HCT116 (cell line): ENCODE measurements around the gene UMAD1. TPM values are rescaled to one million over a fixed set of nuclear protein-coding genes. Genes with fewer than 3 reads are reported as not detected.

Experiments
- ATAC-seq: fragments of 200-7000 bp; cut with Tn5 transposase; 2 replicates; pipeline ENCODE4 v1.9.1; 2020; ENCODE audit warnings: mild to moderate bottlenecking, moderate library complexity
- BruUV-seq: library from RNA; stranded (reverse); fragments of 400-500 nt; replicated peaks from 2 replicates; lab custom pipeline; 2021; lab: Mats Ljungman, UMichigan
- CTCF ChIA-PET: fragments of 300-600 bp; sonication (Branson Sonifier 250); formaldehyde crosslinking; loops from one replicate; lab custom pipeline; 2021; ENCODE audit warnings: antibody characterized with exemption; lab: Charles Lee
- POLR2A ChIA-PET: fragments of 300-600, 350-600 bp; sonication (Branson Sonifier 250); formaldehyde crosslinking; loops from one replicate; lab custom pipeline; 2021; ENCODE audit warnings: antibody characterized with exemption; lab: Charles Lee
- RAD21 ChIA-PET, 2 experiments: fragments of 300-600 bp; sonication (Branson Sonifier 250); formaldehyde crosslinking; loops; one replicate each; lab custom pipeline; 2023; ENCODE audit warnings: low total read pairs in 2 of 2; ENCODE audit not compliant: uncharacterized antibody in 2 of 2, unreplicated experiment in 2 of 2, low non-redundant PET in 1 of 2; lab: Charles Lee
- DNase-seq: peaks from one replicate; pipeline ENCODE4 v3.0.0-alpha.2; 2010; ENCODE audit warnings: low read depth, low spot score
- H2AFZ ChIP-seq: fragments of 200-600 bp; shearing (Covaris generic), sonication (generic); 2 replicates; pipeline ENCODE4 v1.6.1; 2017; ENCODE audit warnings: low read depth, mixed run types, mixed read lengths, antibody characterized with exemption, low read length; ENCODE audit not compliant: poor library complexity, severe bottlenecking
- H3K27ac ChIP-seq: 2 replicates; pipeline ENCODE4 v1.5.1; 2012; ENCODE audit warnings: low read depth, low read length
- H3K27me3 ChIP-seq: fragments of 200-600 bp; sonication (generic); 2 replicates; pipeline ENCODE4 v1.6.1; 2016; ENCODE audit warnings: mixed run types, low read length, mixed read lengths; ENCODE audit not compliant: insufficient read depth
- H3K36me3 ChIP-seq, 2 experiments: fragments of 200-500 bp in 1 of 2; fragments of 200-600 bp in 1 of 2; sonication (Bioruptor generic) in 1 of 2; sonication (generic) in 1 of 2; 2 replicates each; pipeline versions ENCODE4 v1.5.1 to v1.6.1; 2014 to 2016; ENCODE audit warnings: low read length in 2 of 2, inconsistent platforms in 1 of 2, mixed read lengths in 1 of 2, mixed run types in 1 of 2; ENCODE audit not compliant: insufficient read depth in 2 of 2, control insufficient read depth in 1 of 2
- H3K4me1 ChIP-seq, 2 experiments: fragments of 200-600 bp in 1 of 2; sonication (generic) in 1 of 2; 2 replicates each; pipeline versions ENCODE4 v1.5.1 to v1.6.1; 2012 to 2017; ENCODE audit warnings: low read length in 2 of 2, inconsistent platforms in 1 of 2, mild to moderate bottlenecking in 1 of 2, mixed read lengths in 1 of 2, mixed run types in 1 of 2, moderate library complexity in 1 of 2; ENCODE audit not compliant: insufficient read depth in 2 of 2, control insufficient read depth in 1 of 2
- H3K4me2 ChIP-seq: fragments of 200-600 bp; sonication (generic); 2 replicates; pipeline ENCODE4 v1.6.1; 2017; ENCODE audit warnings: mixed run types, low read length, mixed read lengths
- H3K4me3 ChIP-seq, 2 experiments: fragments of 200-600 bp in 1 of 2; sonication (generic) in 1 of 2; replicated peaks in 1 of 2; 2 replicates each; pipeline ENCODE4 v1.5.1; 2011 to 2016; ENCODE audit warnings: low read length in 2 of 2, control low read depth in 1 of 2, low read depth in 1 of 2, mild to moderate bottlenecking in 1 of 2, mixed read lengths in 1 of 2, mixed run types in 1 of 2
- H3K79me2 ChIP-seq: fragments of 200-600 bp; sonication (generic); 2 replicates; pipeline ENCODE4 v1.6.1; 2017; ENCODE audit warnings: mild to moderate bottlenecking, mixed run types, low read length, moderate library complexity, mixed read lengths; ENCODE audit not compliant: insufficient read depth
- H3K9ac ChIP-seq: fragments of 200-600 bp; sonication (generic); 2 replicates; pipeline ENCODE4 v1.6.1; 2016; ENCODE audit warnings: low read length, mixed read lengths
- H3K9me2 ChIP-seq: fragments of 200-600 bp; sonication (generic), shearing (Covaris generic); 2 replicates; pipeline ENCODE4 v1.6.1; 2017; ENCODE audit warnings: mixed run types, mild to moderate bottlenecking, moderate library complexity; ENCODE audit not compliant: insufficient read depth
- H3K9me3 ChIP-seq, 2 experiments: fragments of 200-500 bp in 1 of 2; fragments of 200-600 bp in 1 of 2; sonication (Bioruptor generic) in 1 of 2; sonication (generic) in 1 of 2; 2 replicates each; pipeline ENCODE4 v1.6.1; 2014 to 2017; ENCODE audit warnings: low read length in 2 of 2, mixed read lengths in 2 of 2, inconsistent platforms in 1 of 2, low read depth in 1 of 2, mild to moderate bottlenecking in 1 of 2, mixed run types in 1 of 2, moderate library complexity in 1 of 2; ENCODE audit not compliant: control insufficient read depth in 1 of 2, insufficient read depth in 1 of 2
- H4K20me1 ChIP-seq: fragments of 200-600 bp; sonication (generic), shearing (Covaris generic); 2 replicates; pipeline ENCODE4 v1.6.1; 2017; ENCODE audit warnings: mixed run types, mild to moderate bottlenecking, moderate library complexity; ENCODE audit not compliant: insufficient read depth
- CEBPB ChIP-seq: IDR thresholded peaks from 2 replicates; pipeline ENCODE4 v1.6.1; 2012; ENCODE audit warnings: low read depth
- ELF1 ChIP-seq: IDR thresholded peaks from 2 replicates; pipeline ENCODE4 v1.6.1; 2012; ENCODE audit warnings: low read depth, borderline replicate concordance
- EZH2phosphoT487 ChIP-seq: fragments of 200-600 bp; IDR thresholded peaks from 2 replicates; pipeline ENCODE4 v1.6.1; 2018; ENCODE audit warnings: antibody characterized with exemption, borderline replicate concordance
- FOSL1 ChIP-seq: IDR thresholded peaks from 2 replicates; pipeline ENCODE4 v1.6.1; 2012; ENCODE audit warnings: low read depth
- MAX ChIP-seq: IDR thresholded peaks from 2 replicates; pipeline ENCODE4 v1.6.1; 2012
- POLR2AphosphoS5 ChIP-seq: IDR thresholded peaks from 2 replicates; pipeline ENCODE4 v1.6.1; 2011; ENCODE audit warnings: mild to moderate bottlenecking, low read depth, low read length, moderate library complexity
- SIN3A ChIP-seq: IDR thresholded peaks from 2 replicates; pipeline ENCODE4 v1.6.1; 2012; ENCODE audit warnings: low read depth
- SRF ChIP-seq: IDR thresholded peaks from 2 replicates; pipeline ENCODE4 v1.6.1; 2012; ENCODE audit warnings: low read depth
- TCF7L2 ChIP-seq: IDR thresholded peaks from 2 replicates; pipeline ENCODE4 v1.7.0; 2011; ENCODE audit warnings: borderline replicate concordance, inconsistent platforms; ENCODE audit not compliant: insufficient read depth, insufficient read length; ENCODE audit errors: extremely low read depth
- ZFX ChIP-seq: fragments of 450-650 bp; IDR thresholded peaks from 2 replicates; pipeline ENCODE4 v1.6.1; 2017
- intact Hi-C: fragments of 100-400 bp; cut with micrococcal nuclease; formaldehyde crosslinking; loops from 2 replicates; pipeline ENCODE4 v1.10.0; 2022
- total RNA-seq: library from RNA; stranded (reverse); gene quantifications from one replicate; pipeline ENCODE4 v1.2.1, GENCODE V29; 2021; ENCODE audit not compliant: unreplicated experiment
- TF ChIP-seq, protein P1 (sequence below): IDR thresholded peaks from 2 replicates; pipeline ENCODE4 v1.6.1; 2011; ENCODE audit warnings: mild to moderate bottlenecking, low read length, moderate library complexity; ENCODE audit not compliant: insufficient replicate concordance; ENCODE audit errors: extremely low read depth
- TF ChIP-seq, protein P2 (sequence below): IDR thresholded peaks from 2 replicates; pipeline ENCODE4 v1.6.1; 2012

The UMAD1 gene
- total RNA-seq, 1 experiment from 2014 or later, result 12.7 TPM

DNA sequence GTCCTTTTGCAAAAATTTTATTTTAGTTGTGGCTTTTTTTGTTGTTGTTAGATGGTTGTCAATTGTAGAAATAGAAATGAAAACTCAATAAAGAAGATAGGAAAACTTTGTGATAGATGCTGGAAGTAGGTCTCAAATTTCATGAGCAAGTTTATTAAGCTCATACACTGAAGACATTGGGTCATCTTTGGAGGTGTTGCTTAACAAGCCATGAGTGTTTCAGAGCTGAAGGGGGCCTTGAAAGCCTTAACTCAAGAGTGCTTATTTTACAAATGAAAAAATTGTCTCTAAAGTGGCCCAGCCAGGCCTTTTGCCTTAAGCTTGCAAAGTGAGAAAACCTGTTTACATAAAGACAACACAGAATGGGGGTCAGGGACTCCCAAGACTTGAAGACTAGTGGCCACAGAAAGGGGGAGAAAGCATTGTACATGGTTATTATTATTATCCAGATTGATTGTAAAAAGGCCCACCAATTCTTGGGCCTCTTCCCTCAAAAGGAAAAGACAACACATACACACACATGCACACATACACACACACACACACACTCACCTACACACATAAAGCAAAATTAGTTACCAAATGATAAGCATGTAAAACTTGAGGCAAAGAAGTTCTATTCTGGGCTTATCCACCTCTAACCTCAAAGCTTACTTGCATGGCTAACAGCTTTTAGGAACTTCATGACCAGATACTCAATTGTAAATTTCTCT, 278.3 kb downstream of the UMAD1 start:
- no peak overlapping the region for H3K27ac ChIP-seq
- TF ChIP-seq TCF7L2 (no peak), EZH2phosphoT487 (no peak), POLR2AphosphoS5 (no peak), CEBPB (no peak)
- H3K4me1 ChIP-seq, result no peaks in the 10 kb centered on the region
- CTCF ChIA-PET, result no interaction called here
- H3K9me2 ChIP-seq, result no peaks in the 10 kb centered on the region
- POLR2A ChIA-PET, result no interaction called here
- DNase-seq (no peak), ATAC-seq (no peak)
- H3K9me3 ChIP-seq, result no peaks in the 10 kb centered on the region
- H3K27me3 ChIP-seq, result no peaks in the 10 kb centered on the region
- no peaks in the 10 kb centered on the region for H3K79me2 ChIP-seq
- no TSS peak for BruUV-seq
- H3K9ac ChIP-seq, result no peak overlapping the region
- RAD21 ChIA-PET, result no interaction called here
- H4K20me1 ChIP-seq, result no peaks in the 10 kb centered on the region
- no peak overlapping the region for H3K4me2 ChIP-seq
- H2AFZ ChIP-seq, result no peak overlapping the region
- intact Hi-C loops, result no loop called here
- no peak overlapping the region for H3K4me3 ChIP-seq
- no peaks in the 10 kb centered on the region for H3K36me3 ChIP-seq

DNA sequence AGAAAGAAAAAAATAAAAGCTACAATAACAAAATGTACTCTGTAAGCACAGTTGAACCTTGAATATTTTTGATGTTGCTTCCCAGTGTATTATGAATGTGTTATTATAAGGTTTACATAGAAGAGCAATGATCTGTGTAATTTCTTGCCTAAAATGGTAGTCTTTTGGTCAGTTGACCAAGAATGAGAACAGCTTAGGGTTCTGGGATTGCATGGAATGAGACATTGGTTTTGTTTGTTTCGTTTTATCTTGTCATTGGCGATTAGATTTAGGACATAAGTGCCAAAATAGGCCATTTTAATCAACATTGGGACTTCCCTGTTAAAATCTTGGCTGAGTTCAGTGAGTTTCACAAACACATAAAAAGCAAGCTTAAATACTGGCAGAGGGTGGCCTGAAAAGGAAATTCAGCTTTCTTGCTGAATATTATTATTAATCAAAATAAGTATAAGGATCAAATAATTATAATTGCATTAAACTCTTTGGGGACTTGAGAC, 278.9 kb downstream of the UMAD1 start:
- BruUV-seq, result no TSS peak
- no peaks in the 10 kb centered on the region for H3K9me3 ChIP-seq
- H3K9me2 ChIP-seq, result no peaks in the 10 kb centered on the region
- H4K20me1 ChIP-seq, result no peaks in the 10 kb centered on the region
- no peaks in the 10 kb centered on the region for H3K27me3 ChIP-seq
- DNase-seq (no peak), ATAC-seq (no peak)
- H3K9ac ChIP-seq, result no peak overlapping the region
- no peak overlapping the region for H3K27ac ChIP-seq
- H3K4me2 ChIP-seq, result no peak overlapping the region
- no peak for TF ChIP-seq MAX
- no peak for TF ChIP-seq SRF
- no peak for TF ChIP-seq SIN3A
- TF ChIP-seq ELF1, result no peak
- TF ChIP-seq, protein P1, sequence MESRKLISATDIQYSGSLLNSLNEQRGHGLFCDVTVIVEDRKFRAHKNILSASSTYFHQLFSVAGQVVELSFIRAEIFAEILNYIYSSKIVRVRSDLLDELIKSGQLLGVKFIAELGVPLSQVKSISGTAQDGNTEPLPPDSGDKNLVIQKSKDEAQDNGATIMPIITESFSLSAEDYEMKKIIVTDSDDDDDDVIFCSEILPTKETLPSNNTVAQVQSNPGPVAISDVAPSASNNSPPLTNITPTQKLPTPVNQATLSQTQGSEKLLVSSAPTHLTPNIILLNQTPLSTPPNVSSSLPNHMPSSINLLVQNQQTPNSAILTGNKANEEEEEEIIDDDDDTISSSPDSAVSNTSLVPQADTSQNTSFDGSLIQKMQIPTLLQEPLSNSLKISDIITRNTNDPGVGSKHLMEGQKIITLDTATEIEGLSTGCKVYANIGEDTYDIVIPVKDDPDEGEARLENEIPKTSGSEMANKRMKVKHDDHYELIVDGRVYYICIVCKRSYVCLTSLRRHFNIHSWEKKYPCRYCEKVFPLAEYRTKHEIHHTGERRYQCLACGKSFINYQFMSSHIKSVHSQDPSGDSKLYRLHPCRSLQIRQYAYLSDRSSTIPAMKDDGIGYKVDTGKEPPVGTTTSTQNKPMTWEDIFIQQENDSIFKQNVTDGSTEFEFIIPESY, result no peak
- TF ChIP-seq, protein P2, sequence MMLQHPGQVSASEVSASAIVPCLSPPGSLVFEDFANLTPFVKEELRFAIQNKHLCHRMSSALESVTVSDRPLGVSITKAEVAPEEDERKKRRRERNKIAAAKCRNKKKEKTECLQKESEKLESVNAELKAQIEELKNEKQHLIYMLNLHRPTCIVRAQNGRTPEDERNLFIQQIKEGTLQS, result no peak
- no peak for TF ChIP-seq ZFX
- no peak for TF ChIP-seq FOSL1
- H3K36me3 ChIP-seq, result no peaks in the 10 kb centered on the region
- no peaks in the 10 kb centered on the region for H3K4me1 ChIP-seq
- H3K4me3 ChIP-seq, result no peak overlapping the region
- H3K79me2 ChIP-seq, result no peaks in the 10 kb centered on the region
- intact Hi-C loops, result no loop called here
- ChIA-PET CTCF (no interaction called here), POLR2A (no interaction called here), RAD21 (no interaction called here)
- H2AFZ ChIP-seq, result no peak overlapping the region
